ENCODE data around the gene FAM114A1.
"Not testable (repeated sequence)": the region's sequence is repeated elsewhere in the genome, so short reads cannot be mapped to it uniquely, and the experiment has no call there.

The FAM114A1 gene

DNA sequence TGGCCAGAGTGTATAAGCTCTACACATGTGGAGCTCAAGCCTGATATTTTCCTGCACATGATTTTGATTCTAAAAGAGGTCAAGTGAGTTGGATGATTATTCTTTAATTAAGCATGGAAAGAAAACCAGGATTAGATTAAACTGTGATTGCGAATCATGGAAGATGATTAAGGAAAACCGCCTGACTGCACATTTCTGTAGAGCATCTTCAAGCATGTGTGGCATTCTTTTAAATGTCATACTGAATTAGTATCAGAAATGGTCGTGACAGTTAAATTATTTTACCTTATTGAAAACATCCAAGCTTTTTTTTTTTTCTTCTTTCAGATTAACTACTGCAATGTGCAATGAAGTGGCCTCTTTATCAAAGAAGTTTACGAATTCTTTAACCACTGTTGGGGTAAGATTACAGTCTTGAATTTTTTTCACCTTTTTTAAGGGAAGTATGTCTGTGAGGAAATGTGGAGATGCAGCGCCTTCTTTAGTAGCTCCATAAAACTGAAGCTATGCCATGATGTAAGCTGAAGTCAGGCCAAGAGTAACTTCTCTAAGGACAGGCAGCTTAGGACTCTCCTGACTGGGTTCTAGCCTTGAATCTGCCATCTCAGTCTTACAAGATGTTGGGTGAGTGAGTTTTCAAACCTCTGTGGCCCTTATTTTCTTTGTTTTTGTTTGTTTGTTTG lies 67.9 kb downstream of the FAM114A1 start:
- DNase-seq (ENCODE audit: low spot score), result no peak

DNA sequence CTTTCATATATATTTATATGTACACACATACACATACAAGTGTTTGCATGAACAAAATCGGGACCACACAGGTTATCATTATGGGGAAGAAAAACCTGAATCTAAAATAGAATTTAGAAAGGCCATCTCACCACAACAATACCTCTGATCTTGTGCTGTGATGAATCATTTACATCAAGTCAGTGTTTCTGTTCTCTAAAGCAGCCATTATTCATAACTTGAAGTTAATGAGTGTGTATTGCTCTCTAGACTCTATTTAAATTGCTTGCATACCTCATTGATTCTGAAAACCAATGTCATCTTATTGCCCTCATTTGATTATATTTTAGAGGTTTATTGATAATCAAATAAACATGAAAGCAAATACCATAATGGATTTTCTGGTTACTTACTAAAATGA lies 71.6 kb downstream of the FAM114A1 start:
- DNase-seq (ENCODE audit: low spot score), result no peak

DNA sequence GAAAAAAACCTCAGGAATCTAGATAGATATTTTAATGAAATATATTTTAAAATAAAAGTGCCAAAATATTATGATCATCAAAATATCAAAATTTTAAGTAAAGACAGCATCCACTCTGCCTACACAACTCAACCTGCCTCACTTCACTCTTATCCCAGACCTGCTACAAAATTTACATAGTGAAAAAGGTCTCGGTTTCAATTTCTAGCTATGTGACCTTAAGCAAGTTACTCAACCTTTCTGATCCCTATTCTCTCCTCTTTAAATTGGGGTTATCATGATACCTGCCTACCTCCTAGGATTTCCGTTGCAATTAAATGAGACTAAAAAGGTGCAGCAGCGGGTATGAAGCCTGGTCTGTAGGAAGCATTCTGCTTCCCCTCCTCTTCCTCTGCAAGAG lies 72.9 kb downstream of the FAM114A1 start:
- DNase-seq (ENCODE audit: low spot score), result no peak

DNA sequence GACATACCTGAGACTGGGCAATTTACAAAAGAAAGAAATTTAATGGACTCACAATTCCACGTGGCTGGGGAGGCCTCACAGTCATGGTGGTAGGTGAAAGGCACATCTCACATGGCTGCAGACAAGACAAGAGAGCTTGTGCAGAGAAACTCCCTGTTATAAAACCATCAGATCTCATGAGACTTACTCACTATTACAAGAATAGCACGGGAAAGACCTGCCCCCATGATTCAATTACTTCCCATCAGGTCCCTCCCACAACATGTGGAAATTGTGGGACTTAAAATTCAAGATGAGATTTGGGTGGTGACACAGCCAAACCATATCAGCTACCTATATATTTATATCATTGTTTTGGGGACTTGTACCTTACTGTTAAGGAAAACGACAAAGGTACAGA lies 74.3 kb downstream of the FAM114A1 start:
- not testable (repeated sequence) for DNase-seq (ENCODE audit: low spot score)

DNA sequence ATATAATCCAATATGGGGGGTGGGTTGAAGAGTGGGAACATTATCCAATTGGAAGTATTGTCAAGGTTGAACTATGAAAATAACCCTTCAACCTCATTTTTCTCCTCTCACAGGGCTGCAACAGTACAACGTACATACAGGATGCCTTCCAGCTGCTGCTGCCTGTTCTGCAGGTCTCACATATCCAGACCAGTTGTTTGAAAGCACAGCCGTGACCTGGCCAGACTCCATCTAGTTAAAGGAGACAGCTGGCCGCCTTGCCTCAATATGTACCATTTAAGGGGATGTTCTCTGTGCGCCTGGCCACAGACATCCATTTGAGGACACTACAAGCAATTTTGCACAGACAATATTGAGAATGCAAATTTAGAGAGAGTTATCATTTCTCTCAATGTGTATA lies 75.7 kb downstream of the FAM114A1 start:
- no peak for DNase-seq (ENCODE audit: low spot score)

DNA sequence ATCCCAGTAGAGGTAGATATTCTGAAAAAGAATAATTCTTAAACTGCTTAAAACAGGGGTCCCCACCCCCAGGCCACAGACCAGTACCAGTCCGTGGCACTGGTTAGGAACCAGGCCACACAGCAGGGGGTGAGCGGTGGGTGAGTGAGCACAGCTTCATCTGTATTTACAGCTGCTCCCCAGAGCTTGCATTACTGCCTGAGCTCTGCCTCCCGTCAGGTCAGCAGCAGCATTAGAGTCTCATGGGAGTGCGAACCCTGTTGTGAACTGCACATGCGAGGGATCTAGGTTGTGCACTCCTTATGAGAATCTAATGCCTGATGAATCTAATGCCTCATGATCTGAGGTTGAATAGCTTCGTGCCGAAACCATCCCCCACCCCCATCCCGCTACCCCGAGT lies 76.8 kb downstream of the FAM114A1 start:
- DNase-seq (ENCODE audit: low spot score), result no peak

DNA sequence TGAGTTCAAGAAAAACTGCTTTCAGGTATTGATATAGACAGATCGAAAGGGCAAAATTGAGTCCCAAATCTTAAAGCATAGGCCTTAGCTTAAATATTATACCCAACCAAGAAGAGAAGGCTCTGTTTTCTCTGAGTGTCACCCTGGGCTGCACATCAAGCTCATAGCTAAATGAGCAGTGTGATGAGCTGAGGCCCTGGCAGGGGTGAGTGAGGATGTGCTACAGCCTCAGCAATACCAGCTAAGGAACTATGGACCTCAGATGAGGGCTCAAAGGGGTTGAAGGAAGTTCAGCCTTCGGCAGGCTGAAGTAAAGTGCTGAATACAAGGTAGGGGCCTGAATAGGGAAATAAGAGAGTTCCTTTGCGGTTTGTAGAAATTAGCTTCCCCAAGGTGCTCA lies 79.3 kb downstream of the FAM114A1 start:
- no peak for DNase-seq (ENCODE audit: low spot score)

DNA sequence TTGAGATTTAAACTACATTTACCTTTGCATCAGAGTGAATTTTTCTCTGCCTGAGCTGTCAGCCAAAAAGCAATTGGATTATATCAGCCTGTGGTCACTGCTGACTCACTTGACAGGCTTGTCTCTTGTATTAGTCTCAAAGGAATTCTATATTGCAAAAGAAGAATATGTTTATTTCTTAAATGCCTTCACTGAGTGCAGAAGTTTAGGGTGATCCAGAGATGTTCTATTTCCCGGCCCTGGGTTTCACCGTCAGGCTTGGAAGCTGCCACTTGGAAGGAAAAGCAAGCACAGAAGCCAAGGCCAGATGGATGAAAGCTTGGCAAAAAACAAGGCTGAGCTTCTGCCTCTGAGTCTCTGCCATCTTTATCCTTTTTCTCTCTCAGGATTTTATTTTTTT lies 80.9 kb downstream of the FAM114A1 start:
- DNase-seq (ENCODE audit: low spot score), result peak; percentile 70

DNA sequence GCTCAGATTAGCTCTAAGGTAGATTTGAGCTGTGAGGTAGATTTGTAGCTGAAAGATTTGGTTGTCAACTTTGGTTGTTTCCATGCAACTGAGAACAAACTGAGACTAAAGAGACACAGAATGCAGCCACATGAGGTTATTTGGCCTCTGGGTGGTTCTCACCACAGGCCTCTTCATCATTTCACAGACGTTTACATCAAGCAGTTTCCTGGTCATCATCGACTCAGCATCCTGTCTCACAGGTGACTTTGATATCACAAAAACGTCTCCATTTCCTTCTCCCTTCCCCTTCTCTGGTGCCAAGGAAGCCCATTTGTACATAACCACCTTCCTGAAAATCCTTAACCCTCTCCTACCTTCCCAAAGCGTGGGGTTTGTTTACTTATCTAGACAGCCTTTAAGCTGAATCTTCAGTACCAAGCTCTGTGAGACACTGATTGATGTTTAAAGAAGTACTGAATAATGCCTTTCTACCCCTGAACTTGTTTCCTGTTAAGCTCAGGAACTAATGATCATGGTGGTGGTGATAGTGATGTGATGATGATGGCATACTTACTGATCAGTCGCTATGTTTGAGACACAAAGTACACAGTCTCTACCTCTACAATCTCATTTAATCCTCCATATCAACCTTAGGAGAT lies 81.9 kb downstream of the FAM114A1 start:
- no peak for DNase-seq (ENCODE audit: low spot score)

DNA sequence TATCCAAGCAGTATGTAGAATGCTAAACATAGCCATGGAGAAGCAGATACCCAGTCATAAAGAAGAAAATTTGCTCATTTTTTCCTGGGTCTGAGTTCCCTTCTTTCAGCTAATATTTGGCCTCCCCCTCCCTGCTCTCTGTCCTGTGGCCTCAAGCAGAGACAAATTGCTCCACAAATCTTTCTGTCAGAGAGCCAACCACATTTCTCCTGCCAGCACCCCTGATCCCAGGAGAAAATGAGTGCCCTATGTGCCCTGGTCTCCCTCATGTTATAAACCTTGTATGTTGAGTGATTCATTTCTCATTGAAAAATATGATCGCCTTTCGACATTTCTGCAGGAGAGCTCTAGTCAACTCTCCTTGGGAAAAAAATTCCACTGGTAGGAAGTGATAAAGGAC lies 82.6 kb downstream of the FAM114A1 start:
- no peak for DNase-seq (ENCODE audit: low spot score)

DNA sequence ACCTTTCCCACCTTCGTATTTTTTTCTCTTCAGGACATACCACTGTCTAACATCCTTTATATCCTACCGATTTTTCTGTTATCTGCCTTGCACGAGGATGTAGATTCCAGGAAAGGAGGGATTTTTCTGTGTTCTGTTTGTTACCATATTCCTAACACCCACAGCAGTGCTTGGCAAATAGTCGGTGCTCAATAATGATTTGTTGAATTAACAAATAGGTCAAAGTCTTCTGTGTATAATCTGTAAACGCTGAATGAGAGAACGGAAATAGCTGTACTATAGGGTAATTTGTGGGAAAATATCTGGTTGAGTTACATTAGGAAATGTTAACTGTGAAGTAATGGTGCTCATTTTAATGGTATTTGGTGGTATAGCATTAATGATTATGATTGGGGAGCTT lies 83.1 kb downstream of the FAM114A1 start:
- no peak for DNase-seq (ENCODE audit: low spot score)

DNA sequence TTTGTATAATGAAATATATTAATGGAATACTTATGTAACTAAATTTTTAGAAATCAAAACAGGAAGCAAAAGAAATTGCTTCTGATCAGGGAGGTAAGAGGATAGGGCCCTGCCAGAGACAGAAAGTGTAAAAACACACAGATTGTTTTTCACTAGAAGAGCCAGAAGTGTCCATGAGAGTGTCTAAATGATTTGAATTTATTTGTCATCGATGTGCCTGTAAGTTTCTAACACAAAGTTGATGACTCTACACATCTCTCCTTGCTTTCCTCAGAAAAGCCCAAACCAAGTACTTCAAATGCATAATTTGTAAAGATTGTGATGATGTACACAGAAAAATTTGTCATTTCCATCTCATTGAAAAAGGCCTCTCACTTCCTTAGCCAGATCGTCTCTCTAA lies 84.0 kb downstream of the FAM114A1 start:
- DNase-seq (ENCODE audit: low spot score), result no peak

DNA sequence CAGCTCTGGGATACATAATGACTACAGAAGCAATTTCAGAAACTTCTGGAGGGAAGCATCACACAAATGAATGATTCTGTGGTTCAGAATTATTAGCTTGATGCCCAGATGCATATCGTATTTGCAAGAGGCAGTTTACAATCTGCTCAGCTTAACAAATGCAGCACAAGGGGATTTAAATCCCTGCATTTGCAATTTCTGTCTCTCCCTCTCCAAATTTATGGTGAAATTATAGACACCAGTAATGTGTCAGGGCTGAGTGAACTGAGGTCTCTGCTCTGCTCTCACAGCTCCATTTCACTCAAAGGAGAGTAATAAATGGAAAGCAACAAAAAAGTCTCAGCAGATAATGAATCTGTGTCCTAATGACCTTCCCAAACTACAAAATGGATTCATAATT lies 84.4 kb downstream of the FAM114A1 start:
- no peak for DNase-seq (ENCODE audit: low spot score)

DNA sequence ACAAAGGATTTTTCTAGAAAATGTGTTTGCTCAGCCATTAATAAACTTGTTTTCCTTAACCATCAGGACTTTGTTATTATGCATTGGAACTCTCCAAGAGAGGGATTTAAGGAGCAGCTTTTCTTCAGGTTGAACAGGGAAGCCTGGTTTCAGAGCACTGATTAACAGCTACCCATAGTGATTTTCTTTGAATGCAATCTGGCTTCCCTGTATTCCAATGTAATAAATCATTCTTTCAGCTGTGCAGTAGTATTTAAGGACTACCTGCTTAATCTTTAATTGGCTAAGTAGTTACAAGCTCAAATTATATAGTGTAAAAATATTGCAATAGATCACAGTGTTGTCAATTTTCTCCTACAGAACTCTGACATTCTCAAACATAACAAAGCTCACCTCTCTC lies 87.1 kb downstream of the FAM114A1 start:
- no peak for DNase-seq (ENCODE audit: low spot score)

DNA sequence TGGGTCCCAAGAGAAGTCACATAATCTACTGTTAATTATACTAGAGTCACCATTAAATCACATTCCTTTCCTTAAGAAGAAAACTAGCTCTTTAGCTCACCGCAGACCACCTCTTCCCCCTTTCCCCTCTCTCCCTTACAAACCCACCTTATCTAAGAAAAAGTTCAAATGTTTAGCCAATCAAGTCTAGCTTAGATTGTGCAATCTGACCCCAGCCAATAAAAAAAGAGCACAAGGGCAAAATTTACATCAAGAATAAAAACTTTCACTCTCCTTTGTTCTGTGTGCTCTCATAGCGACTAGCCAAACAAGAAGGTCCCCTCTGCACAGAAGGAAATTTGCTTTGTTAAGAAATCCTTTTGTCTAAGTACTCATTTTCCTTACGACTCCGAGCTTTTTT lies 88.4 kb downstream of the FAM114A1 start:
- DNase-seq (ENCODE audit: low spot score), result no peak

DNA sequence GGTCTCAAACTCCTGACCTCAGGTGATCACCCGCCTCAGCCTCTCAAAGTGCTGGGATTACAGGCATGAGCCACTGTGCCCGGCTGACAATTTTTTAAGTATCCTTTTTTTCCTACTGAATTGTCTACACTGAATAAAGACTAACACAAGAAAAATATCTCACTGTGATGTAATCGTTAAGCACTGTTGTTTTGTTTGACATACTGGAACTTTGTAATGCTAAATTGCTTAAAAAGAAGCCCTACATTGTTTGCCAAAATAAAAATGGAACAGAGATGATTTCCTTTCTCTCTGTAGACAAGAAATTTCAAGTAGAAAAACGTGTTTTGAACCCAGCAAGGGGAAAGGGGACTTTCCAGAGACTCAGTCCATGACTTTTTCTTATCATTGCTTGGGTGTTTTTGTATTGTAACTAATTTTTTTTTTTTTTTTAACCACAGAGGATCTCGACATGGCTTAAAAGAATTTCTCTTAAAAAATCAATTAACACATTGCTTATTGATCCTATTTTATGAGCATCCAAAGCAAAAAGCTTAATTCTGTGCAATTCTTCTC lies 89.7 kb downstream of the FAM114A1 start:
- DNase-seq (ENCODE audit: low spot score), result no peak

DNA sequence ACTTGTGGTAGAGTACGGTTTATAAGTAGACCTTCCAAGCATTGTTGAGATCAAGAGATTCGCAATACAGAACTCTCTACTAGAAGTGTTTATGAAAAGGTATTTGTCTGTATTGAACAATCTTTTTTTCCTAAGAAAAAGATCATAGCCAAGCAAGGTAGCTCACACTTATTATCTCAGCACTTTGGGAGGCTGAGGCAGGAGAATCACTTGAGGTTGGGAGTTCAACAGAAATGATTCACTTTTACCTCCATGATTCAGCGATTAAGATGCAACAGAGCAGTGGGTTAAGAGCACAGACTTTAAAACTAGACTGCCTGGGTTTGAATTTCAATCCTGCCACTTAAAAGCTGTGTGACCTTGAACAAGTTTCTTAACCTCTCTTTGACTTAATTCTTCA lies 90.3 kb downstream of the FAM114A1 start:
- DNase-seq (ENCODE audit: low spot score), result no peak

DNA sequence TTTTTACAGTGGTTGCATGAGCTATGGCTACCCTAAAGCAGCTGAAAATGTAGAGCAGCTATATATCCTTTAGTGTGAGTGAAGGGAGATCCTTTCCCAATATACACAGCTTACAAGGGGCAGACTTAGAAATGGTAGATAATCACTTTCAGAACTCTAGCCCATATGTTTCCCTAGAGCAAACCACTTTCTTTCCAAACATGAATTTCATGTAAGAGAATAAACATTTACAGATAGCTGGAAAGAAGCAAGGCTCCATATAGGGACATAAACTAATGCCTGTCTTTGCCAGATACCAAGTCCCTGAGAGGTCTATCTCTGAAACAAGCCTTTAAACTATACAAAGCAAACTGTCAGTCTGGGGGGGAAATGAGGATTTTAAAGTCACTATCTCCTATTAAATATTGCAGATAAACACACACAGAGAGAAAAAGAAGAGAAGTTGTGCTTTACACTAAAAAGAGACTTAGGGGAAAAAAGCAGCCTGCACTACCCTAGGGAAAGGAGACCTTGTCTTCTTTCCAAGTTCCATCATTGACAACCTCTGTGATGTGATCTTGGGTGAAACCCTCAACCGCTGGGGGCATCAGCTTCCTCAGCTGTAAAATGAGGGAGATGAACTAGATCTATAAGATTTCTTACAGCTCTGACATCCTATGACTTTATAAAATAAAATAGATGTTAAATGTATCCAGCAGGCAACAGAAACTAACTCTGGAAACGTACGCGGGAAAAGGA lies 91.0 kb downstream of the FAM114A1 start:
- DNase-seq (ENCODE audit: low spot score), result no peak

DNA sequence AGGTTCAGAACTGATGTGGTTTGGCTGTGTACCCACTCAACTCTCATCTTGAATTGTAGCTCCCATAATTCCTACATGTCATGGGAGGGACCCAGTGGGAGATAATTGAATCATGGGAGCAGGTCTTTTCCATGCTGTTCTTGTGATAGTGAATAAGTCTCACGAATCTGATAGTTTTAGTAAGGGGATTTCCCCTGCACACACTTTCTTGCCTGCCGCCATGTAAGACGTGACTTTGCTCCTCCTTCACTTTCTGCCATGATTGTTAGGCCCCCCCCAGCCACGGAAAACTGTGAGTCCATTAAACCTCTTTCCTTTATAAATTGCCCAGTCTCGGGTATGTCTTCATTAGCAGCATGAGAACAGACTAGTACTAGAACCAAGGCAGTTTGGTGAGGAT lies 91.6 kb downstream of the FAM114A1 start:
- DNase-seq (ENCODE audit: low spot score), result not testable (repeated sequence)

DNA sequence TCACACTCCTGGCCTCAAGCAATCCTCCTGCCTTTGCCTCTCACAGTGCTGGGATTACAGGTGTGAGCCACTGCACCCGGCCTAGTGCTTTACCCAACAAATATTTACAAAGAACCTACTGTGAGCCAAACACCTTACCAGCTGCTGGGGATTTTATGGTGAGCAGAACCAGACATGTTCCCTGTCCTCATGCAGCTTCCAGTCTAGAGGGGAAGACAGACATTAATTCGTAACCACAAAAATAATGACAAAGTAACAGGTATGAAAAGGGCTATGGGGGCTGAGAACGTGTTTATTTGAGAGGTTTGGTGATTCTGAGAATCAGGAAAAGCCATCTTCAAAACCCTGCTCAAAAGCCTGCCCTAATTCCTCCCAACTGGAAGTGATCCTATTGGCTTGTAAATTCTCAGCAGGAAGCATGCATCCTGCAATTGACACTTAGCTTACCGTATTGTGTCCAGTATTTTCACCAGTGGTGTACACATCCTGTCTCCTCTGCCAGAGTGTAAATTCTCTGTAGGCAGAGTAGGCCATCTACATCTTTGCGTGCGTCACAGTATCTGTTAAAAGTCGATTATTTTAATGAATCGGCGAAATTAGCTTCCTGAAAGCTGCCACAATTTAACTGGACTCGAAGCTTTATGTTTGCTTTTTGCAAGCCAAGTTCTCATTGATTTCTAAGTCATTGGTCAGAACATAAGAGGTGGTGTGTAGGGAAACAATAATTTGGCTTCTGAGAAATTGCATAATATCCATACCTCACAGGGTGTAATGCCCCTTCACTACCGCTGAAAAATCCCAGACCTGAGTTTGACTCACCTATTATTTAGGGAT lies 97.6 kb downstream of the FAM114A1 start:
- no peak for DNase-seq (ENCODE audit: low spot score)

DNA sequence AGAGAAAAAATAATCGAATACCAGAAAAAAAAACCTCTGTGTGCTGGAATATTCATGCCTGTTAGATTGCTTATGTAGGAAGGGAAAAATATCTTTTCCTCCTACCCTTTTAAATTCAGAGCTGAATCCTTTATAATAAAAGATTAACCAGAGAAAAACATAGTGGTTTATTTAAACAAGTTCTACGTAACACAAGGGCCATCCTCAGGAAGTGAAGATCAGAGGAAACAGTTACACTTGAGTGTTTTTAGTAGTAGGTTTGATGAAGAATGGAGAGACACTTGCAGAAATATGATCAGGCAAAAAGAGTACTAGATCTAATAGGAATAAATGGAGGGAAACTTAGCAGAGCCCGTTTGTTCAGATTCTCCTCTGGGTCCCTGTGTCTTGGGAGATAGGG lies 98.3 kb downstream of the FAM114A1 start:
- DNase-seq (ENCODE audit: low spot score), result no peak
